IMR-90 (cell line): ENCODE data around the gene ZNF446.

Source experiments
- CHD1 ChIP-seq: IDR thresholded peaks from 2 replicates; pipeline ENCODE4 v1.6.1; 2012; ENCODE audit warnings: low read depth, low read length, improper control_type of control experiment
- CTCF ChIP-seq: conservative IDR thresholded peaks from 2 replicates; pipeline ENCODE4 v1.5.1; 2012; ENCODE audit warnings: mild to moderate bottlenecking, low read depth, low read length, improper control_type of control experiment
- ELK1 ChIP-seq: fragments of 150-350 bp; IDR thresholded peaks from 2 replicates; pipeline ENCODE4 v1.6.1; 2016; ENCODE audit warnings: low read depth, mild to moderate bottlenecking, low read length, moderate library complexity, borderline replicate concordance
- MAZ ChIP-seq: IDR thresholded peaks from 2 replicates; pipeline ENCODE4 v1.6.1; 2012; ENCODE audit warnings: low read depth, mild to moderate bottlenecking, low read length, improper control_type of control experiment, moderate library complexity, borderline replicate concordance
- POLR2A ChIP-seq: IDR thresholded peaks from 2 replicates; pipeline ENCODE4 v1.6.1; 2012; ENCODE audit warnings: mild to moderate bottlenecking, low read depth, low read length
- RAD21 ChIP-seq: IDR thresholded peaks from 2 replicates; pipeline ENCODE4 v1.6.1; 2012; ENCODE audit warnings: low read length, improper control_type of control experiment
- SMC3 ChIP-seq: fragments of 150-350 bp; IDR thresholded peaks from 2 replicates; pipeline ENCODE4 v1.6.1; 2016; ENCODE audit warnings: low read depth, mild to moderate bottlenecking, antibody characterized with exemption, low read length, moderate library complexity

- TF ChIP-seq CTCF (no peak), SMC3 (no peak), RAD21 (no peak), POLR2A (no peak), MAZ (no peak), ELK1 (no peak), CHD1 (no peak)
Measured at GRCh38 chr19:58516964-58517833, 41.0 kb downstream of the ZNF446 start.
